GM12801 (cell line): ENCODE data around the gene EN2.

Source experiments
- TF ChIP-seq, protein P1 (sequence below): IDR thresholded peaks from one replicate; pipeline ENCODE4 v1.5.1; 2011; ENCODE audit warnings: control low read depth; ENCODE audit not compliant: insufficient read length; ENCODE audit errors: extremely low read depth

EN2 gene

DNA sequence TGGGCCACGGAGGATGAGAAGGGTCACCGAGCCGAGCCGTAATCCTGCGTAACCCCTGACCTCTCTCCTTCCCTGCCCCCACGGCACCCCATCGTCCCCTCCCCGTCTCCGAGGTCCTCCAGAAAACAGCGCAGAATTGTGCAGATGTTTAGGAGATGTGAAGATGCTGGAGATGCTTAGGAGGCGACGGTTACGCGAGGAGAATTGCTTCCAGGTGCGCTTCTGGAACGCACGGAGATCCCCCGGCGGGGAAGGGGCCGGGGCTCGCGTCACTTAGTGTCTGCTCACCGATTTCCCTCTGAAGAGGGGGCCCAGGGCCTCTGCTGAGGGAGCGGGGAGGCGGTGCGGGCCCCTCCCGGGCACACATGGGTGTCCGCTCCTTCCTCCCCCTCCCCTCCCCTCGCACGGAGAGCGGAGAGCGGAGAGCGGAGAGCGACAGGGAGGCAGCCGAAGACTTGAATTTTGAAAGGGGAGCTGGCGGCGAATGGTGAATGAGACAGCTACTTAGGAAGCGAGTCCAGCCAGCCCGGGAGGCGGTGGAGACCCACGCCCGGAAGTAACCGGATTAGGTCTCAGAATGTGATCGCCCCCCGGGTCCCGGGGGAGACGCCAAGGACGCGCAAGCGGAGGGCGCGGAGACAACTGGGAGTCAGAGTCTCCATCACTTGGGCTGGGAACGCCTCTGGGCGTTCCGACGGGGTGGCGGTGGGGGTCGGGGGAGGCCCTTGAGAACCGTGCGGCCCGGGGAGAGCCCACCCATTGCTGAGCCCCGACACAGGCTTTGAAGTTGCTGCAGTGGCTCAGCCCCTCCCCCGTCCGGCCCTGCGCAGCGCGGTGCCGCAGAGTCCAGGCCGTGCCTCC is 8.7 kb upstream of the EN2 start:
- TF ChIP-seq, protein P1, sequence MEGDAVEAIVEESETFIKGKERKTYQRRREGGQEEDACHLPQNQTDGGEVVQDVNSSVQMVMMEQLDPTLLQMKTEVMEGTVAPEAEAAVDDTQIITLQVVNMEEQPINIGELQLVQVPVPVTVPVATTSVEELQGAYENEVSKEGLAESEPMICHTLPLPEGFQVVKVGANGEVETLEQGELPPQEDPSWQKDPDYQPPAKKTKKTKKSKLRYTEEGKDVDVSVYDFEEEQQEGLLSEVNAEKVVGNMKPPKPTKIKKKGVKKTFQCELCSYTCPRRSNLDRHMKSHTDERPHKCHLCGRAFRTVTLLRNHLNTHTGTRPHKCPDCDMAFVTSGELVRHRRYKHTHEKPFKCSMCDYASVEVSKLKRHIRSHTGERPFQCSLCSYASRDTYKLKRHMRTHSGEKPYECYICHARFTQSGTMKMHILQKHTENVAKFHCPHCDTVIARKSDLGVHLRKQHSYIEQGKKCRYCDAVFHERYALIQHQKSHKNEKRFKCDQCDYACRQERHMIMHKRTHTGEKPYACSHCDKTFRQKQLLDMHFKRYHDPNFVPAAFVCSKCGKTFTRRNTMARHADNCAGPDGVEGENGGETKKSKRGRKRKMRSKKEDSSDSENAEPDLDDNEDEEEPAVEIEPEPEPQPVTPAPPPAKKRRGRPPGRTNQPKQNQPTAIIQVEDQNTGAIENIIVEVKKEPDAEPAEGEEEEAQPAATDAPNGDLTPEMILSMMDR, result no peak

DNA sequence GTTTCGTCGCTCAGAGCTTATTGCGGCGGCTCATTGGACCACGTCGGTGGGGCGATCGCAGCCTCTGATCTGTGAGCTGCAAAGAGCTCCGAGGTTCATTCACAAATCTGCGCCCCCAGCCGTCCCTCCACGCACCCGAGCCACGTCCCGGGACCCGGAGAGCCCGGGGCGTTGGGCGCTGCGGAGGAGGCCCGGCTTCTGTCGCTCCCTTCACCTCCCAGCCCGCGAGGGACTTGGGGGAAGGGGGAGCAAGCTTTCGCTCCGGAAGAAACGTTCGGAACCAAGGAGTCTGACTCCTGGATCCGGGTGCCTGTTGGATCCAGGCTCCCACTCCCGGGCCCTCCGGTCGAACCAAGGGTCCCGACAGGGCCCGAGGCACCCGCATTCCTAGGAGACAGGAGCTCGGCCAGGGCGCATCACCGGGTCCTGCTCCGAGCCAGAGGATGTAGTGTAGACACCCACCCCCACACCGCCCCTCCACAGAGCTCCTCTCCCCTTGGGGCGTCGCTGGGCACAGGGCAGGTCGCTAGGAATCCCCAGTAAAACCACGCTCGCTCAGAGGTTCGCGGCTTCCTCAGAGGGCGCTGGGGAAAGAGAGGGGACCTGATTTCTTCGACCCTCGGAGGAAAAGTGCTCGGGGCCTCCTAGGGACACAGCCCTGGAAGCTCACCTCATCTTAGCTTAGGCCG is 7.9 kb upstream of the EN2 start:
- TF ChIP-seq, protein P1, result no peak

DNA sequence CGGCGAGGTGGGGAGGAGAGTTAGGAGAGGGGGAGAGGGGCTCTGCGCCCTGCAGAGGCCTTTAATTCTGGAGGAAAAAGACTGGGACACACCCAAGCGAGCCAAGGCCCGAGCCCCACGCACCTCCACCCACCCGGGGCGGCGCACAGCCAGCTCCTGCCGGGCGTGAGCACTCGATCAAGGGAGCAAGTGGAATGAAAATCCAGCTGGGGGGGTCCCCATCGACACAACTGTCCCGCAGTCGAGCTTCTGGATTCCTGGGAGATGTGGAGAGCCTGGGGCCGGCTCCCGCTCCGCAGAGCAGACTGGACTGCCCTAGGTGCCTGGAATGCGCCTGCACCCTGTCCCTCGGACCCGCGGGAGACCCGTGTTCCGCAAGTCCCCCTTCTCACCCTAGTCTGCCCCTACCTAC is 7.4 kb upstream of the EN2 start:
- TF ChIP-seq, protein P1, result no peak

DNA sequence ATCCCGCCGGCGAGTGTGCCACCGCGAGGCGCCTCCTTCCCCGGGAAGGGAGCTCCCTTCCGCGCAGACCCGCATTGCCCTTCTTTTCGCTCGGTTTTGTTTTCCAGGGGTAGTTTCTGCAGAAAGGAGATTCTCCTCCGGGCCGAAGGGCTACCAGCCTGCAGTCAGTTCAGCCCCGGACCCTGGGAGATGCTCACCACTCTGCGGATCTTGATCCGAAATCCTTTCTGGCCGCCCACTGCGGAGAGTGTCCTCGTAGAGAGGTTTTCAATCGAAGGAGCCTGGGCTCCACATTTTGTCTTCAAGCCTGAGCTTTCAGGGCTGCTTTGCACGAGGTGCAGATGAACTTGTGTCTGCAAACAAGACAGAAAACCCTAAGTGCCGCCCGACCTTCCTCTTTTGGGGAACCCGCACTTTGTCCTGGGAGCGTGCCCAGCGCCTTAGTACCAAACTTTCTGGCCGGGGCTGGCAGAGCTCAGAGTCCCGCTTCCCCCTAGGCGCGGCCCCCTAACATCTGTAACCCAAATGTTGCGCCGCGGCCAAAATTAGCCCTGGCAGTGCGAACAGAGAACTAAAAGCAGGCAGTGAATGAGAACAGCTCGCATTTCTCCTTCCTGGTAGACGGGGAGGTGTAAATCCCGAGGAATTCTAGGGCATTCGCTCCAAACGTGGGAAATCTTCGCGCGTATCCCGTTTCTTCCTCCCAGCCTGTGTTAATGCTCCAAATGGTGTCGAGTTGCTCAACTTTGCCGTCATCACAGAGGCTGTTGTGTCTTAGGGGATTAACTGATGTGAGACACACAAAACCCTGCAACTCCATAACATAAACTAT is 6.7 kb upstream of the EN2 start:
- TF ChIP-seq, protein P1, result no peak

DNA sequence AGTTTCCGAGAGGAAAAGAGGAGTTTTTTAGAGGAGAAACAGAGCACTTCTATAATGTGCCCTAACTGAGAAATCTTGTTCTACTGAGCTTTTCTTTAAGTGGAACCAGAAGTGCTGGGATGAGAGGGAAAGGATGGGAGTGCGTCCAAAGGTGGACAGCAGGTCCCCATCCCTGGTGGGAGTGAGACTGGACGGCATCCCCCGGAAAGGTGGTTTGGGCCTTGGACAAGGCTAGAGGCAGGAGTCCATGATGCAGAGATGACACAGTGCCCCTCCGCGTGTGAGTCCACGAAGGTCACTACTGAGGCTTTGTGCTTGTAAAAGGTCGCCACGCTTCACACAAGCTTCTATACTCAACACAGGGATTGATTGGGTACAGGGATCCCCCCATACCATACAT is 6.1 kb upstream of the EN2 start:
- TF ChIP-seq, protein P1, result no peak

DNA sequence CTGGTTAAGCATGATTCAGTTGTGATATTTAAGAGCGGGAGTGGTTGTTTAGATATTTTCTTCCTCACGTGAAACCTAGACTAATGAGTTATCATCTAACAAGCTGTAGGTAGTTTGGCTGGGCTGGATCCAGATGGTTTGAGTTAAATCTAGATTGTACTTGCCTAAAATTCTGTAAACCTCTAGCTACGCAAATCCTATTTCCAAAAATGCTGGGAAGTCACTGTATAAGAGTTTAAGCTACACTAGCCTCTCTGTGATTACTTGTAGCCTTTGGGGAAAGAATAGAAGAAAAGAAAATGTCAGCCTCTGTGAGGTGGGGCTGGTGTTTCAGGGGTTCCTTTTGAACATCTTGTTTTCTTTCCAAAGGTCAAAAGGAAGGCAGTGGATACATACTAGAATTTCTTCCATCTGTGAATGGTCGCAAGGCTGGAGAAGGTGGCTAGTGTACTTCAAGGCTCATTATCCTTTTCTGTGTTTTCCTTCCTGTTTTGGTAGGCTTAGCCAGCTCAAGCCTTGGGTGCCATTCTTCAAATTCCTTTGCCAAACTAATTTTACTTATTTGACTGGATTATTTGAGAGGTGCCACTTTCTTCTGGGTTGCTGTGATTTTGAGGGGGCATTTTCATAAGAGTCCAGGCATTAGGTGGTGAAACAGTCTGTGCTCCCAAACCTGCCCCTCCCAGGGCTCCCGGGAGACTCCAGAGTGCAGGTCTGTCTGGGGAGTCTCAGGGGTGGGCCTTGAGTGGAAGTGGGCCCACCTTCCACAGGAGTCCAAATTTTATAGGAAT is 5.2 kb upstream of the EN2 start:
- TF ChIP-seq, protein P1, result no peak
